ENCODE results near the gene PIP5K1C. TPM values are rescaled to one million over a fixed set of nuclear protein-coding genes. Genes with fewer than 3 reads are reported as not detected.

The PIP5K1C gene
- total RNA-seq, 3 donors from 2014 or later, result 14.6 to 15.7 (median 15.7) TPM

DNA sequence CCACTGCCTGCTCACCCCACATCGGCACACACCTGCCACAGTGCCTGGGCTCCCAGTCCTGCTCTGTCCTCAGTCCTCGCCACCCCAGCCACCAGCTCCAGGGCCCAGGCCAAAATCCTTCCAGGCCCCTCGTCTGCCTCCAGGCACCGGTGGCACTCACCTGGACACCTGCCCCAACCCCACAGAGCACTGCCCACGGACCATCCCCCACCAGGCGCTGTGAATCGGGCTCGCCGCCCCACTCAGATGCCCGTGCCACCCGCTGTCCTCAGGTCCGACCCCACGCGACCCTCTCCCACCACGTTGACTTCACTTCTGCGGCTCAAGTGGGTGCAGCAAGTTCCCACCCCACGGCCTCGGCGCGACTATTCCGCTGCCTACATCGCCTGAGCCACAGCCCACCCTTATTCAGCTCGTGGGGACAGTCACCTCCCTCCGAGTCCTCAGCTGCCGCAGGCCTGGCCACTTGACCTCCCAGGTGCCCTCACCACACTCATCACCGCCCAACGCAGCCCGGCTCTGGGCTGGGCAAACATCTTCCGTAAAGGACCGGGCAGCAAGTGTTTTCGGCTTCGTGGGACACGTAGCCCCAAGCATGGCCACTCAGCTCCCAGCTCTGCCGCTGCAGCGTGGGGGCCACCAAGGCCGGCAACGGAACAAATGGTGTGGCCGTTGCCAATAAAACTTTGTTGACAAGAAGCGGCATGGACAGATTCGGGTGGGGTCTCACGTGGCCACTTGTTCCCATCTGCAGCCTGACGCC is 5.7 kb downstream of the PIP5K1C start:
- Histone ChIP-seq H3K9me3 (no peaks in the 10 kb centered on the region), H3K27ac (no peak overlapping the region), H3K4me3 (no peak overlapping the region), H3K27me3 (no peaks in the 10 kb centered on the region), H3K4me1 (peaks cover 0 to 5% of the 10 kb centered on the region in 2 donors), H3K36me3 (no peaks in the 10 kb centered on the region)
- no peak for TF ChIP-seq POLR2A (IDR thresholded peaks at IDR 0.05)
- TF ChIP-seq, protein P1, sequence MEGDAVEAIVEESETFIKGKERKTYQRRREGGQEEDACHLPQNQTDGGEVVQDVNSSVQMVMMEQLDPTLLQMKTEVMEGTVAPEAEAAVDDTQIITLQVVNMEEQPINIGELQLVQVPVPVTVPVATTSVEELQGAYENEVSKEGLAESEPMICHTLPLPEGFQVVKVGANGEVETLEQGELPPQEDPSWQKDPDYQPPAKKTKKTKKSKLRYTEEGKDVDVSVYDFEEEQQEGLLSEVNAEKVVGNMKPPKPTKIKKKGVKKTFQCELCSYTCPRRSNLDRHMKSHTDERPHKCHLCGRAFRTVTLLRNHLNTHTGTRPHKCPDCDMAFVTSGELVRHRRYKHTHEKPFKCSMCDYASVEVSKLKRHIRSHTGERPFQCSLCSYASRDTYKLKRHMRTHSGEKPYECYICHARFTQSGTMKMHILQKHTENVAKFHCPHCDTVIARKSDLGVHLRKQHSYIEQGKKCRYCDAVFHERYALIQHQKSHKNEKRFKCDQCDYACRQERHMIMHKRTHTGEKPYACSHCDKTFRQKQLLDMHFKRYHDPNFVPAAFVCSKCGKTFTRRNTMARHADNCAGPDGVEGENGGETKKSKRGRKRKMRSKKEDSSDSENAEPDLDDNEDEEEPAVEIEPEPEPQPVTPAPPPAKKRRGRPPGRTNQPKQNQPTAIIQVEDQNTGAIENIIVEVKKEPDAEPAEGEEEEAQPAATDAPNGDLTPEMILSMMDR (IDR thresholded peaks at IDR 0.05), result no peak
- TF ChIP-seq POLR2AphosphoS5 (IDR thresholded peaks at IDR 0.05), result no peak
- intact Hi-C loops (cut with DNase I; ENCODE audit: low total_unique reads), result no loop called here
- DNase-seq (ENCODE audit: low spot score in 2 of 2), result no peak

DNA sequence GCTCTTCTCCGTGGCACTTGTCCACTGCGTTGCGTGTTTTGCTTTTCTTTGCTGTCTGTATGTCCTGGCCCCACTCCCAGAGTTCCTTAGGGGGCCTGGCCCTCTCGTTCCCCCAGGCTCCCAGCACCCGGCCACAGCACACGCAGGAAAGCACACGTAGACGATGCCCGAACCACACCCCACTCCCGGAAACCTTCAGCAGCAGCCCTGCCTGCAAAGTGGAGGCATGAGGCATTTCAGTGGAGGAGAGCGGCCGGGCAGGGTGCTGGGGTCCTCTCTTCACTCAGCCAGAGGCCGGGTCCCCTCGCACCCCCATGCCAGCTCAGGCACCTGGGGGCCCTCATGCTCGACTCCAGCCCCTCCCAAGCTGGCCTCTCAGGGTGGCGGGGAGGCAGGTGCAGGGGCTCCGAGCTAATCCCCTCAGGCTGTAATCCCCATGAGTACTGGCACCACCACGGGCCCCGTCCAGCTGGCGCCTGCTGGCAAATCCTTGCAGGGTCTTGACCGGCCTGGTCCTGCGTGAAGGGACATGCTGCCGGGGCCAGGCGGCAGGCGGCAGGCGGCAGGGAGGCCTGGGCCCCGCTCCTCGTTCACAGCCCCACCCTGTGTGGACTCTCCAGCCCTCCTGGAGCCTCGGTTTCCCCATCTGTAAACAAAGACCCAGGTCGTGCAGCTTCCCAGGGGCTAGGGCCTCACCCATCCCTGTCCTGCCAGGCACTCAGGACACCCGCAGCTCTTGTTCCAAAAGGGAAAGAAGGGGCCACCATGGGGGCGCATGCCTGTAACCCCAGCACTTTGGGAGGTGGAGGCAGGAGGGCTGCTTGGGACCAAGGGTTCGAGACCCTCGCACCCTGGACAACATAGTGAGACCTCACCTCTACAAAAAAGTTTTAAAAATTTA is 7.0 kb downstream of the PIP5K1C start:
- Histone ChIP-seq H3K4me3 (no peak overlapping the region), H3K27me3 (no peaks in the 10 kb centered on the region), H3K36me3 (no peaks in the 10 kb centered on the region), H3K27ac (no peak overlapping the region), H3K4me1 (peaks cover 0 to 4% of the 10 kb centered on the region in 2 donors), H3K9me3 (no peaks in the 10 kb centered on the region)
- TF ChIP-seq, protein P1 (IDR thresholded peaks at IDR 0.05), result no peak
- TF ChIP-seq POLR2AphosphoS5 (IDR thresholded peaks at IDR 0.05), result no peak
- TF ChIP-seq POLR2A (IDR thresholded peaks at IDR 0.05), result no peak
- DNase-seq (ENCODE audit: low spot score in 2 of 2), result no peak
- intact Hi-C loops (cut with DNase I; ENCODE audit: low total_unique reads), result no loop called here

DNA sequence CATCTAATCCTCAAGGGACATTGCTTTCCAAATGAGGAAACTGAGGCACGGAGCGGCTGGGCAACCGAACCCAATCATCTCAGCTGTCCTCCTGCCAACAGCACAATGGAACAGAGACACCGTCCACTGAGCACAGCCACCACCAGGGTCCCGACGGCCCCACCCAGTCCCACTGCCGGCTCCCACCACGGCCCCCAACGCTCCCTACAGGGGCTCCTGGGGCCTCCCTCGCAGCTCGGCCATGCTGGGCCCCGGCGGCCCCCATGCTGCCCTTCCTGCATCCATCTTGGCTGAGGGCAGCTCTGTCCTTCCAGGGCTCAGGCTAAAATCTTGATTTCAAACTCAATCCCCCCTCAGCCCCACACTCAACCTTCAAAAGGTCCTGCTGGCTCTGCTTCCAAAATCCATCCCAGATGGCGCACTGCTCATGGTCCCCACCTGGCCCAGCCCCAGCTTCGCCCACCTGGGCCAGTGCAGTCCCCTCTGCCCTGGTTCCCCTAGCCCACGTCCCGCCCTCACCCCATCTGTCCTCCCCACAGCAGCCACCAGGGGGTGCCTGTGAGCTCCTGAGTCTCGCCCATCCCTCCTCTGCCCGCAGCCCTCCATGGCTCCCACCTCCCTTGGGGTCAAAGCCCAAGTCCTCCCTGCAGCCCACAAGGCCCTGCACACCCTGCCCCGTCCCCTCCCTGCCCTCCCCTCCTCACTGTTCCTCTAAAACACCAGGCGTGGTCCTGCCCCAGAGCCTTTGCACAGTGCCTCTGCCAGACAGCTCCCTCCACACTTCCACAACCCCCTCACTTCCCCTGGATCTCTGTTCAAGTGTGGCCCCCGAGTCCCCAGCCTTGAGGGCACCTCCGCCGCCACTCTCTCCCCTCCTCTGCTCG is 7.9 kb downstream of the PIP5K1C start:
- intact Hi-C loops (cut with DNase I; ENCODE audit: low total_unique reads), result no loop called here
- H3K9me3 ChIP-seq, result no peaks in the 10 kb centered on the region
- no peak for DNase-seq (ENCODE audit: low spot score in 2 of 2)
- TF ChIP-seq POLR2AphosphoS5 (IDR thresholded peaks at IDR 0.05), result no peak
- TF ChIP-seq, protein P1 (IDR thresholded peaks at IDR 0.05), result peak in 2 of 3 donors; percentile 26 to 29
- H3K4me1 ChIP-seq, result peaks cover 0 to 8% of the 10 kb centered on the region in 2 donors
- no peak overlapping the region for H3K27ac ChIP-seq
- H3K36me3 ChIP-seq, result no peaks in the 10 kb centered on the region
- no peaks in the 10 kb centered on the region for H3K27me3 ChIP-seq
- no peak overlapping the region for H3K4me3 ChIP-seq

DNA sequence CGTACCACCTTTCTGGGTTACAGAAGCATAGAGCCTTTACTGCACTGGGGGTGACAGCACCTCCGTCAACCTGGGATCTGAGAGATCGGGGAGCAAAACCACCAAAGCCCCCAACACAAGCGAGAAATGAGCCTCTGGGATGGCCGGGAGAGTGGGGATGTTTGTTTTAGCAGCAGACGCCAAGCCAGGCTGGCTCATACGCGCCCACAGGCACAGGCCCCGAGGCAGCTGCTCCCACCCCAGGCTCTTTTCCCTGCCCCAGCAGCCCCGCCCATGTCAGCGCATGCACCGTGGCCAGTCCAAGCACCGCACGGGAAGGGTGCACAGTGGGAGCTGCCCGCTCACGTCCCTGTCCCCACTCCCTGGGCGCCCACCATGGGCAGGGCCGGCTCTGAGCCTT is 8.5 kb downstream of the PIP5K1C start:
- peaks cover 0 to 12% of the 10 kb centered on the region in 2 donors for H3K4me1 ChIP-seq
- H3K4me3 ChIP-seq, result no peak overlapping the region
- intact Hi-C loops (cut with DNase I; ENCODE audit: low total_unique reads), result no loop called here
- no peaks in the 10 kb centered on the region for H3K27me3 ChIP-seq
- TF ChIP-seq POLR2AphosphoS5 (IDR thresholded peaks at IDR 0.05), result no peak
- TF ChIP-seq, protein P1 (IDR thresholded peaks at IDR 0.05), result no peak
- no peak for TF ChIP-seq POLR2A (IDR thresholded peaks at IDR 0.05)
- DNase-seq (ENCODE audit: low spot score in 2 of 2), result no peak
- H3K36me3 ChIP-seq, result no peaks in the 10 kb centered on the region
- no peak overlapping the region for H3K27ac ChIP-seq
- no peaks in the 10 kb centered on the region for H3K9me3 ChIP-seq

Measured in breast epithelium (tissue), 4 donors.